Measurements from ENCODE around the gene CTNND2. TPM values are rescaled to one million over a fixed set of nuclear protein-coding genes. Genes with fewer than 3 reads are reported as not detected.

Gene CTNND2
- total and polyA plus RNA-seq, 9 of the 15 experiments (the other 6 are each of a cell fraction or from before 2014, with no cell fraction given) = 0.03 to 0.35 TPM; not detected in 7

GRCh38 chr5:11048760-11049159, 855.5 kb downstream of the CTNND2 start:
- no peak overlapping the region for H2AFZ ChIP-seq (ENCODE audit: low read depth, low read length)

More at GRCh38 chr5:11048760-11049159, 855.5 kb downstream of the CTNND2 start:
- H3K9me3 ChIP-seq (replicated peaks; ENCODE audit: control insufficient read depth, insufficient read depth, low read depth, low read length) = no peaks in the 10 kb centered on the region
- BruUV-seq (replicated peaks) = no TSS peak
- H3K4me3 ChIP-seq = no peak overlapping the region
- no peaks in the 10 kb centered on the region for H3K79me2 ChIP-seq (ENCODE audit: control insufficient read depth, insufficient read depth, low read length)
- H3K27ac ChIP-seq (ENCODE audit: extremely low read depth, low read depth, low read length) = no peak overlapping the region
- H3K9ac ChIP-seq (ENCODE audit: insufficient read depth in 1 of 2, low read depth in 2 of 2, low read length in 2 of 2) = no peak overlapping the region
- ATAC-seq (peak; percentile 77), FAIRE-seq (no peak), DNase-seq (ENCODE audit: extremely low read depth in 1 of 4, low spot score in 3 of 4) (peak in 1 of 4 experiments; percentile 4)
- TF ChIP-seq ATF7 (IDR thresholded peaks at IDR 0.05) (no peak), TCF7 (IDR thresholded peaks at IDR 0.05; ENCODE audit: borderline replicate concordance) (no peak), RAD21 (CRISPR knock-in tag; conservative IDR thresholded peaks at IDR 0.05 in 1 of 2, IDR thresholded peaks at IDR 0.05 in 1 of 2) (0 out of 4 replicates have a peak, but pooled peaks of 1 of the 2 experiments have one; percentile 12), CTCF (IDR thresholded peaks at IDR 0.05 in 2 of 3, conservative IDR thresholded peaks at IDR 0.05 in 1 of 3; ENCODE audit: insufficient read depth in 2 of 3, low read depth in 1 of 3, low read length in 3 of 3) (peak; percentile 29 to 47 (median 46); a peak in 4 of 6 replicates)
- no peaks in the 10 kb centered on the region for H3K36me3 ChIP-seq (ENCODE audit: control insufficient read depth, insufficient read depth, low read length)
- CTCF ChIA-PET (ENCODE audit: low intra/inter-chr PET ratio) = no interaction called here
- 4% methylated on average over 4 of the region's 4 CpGs for WGBS (ENCODE audit: insufficient coverage, low coverage, missing lambda C conversion rate)
- no peak overlapping the region for H3K4me2 ChIP-seq (ENCODE audit: insufficient read depth, low read length)
- intact Hi-C loops (cut with micrococcal nuclease) = loop anchor here (10.0 kb wide), 1 partner anchor 184 kb away; no protein-coding TSS in a partner anchor
- H3K9me1 ChIP-seq (ENCODE audit: control insufficient read depth, insufficient read depth, low read length) = no peaks in the 10 kb centered on the region
- no peaks in the 10 kb centered on the region for H3K4me1 ChIP-seq (replicated peaks in 1 of 2; ENCODE audit: control insufficient read depth in 2 of 2, insufficient read depth in 2 of 2, low read length in 2 of 2)
- in situ Hi-C loops (cut with MboI) = no loop called here
- POLR2A ChIA-PET = interaction anchor here (1.1 kb wide), 1 partner anchor 27 kb away, joined by 5 read pairs; no protein-coding TSS in a partner anchor
- H3K27me3 ChIP-seq (ENCODE audit: control insufficient read depth in 2 of 2, insufficient read depth in 2 of 2, low read length in 2 of 2) = peaks cover 0 to 2% of the 10 kb centered on the region in 2 experiments; a peak in 1 of 5 replicates
- no peaks in the 10 kb centered on the region for H4K20me1 ChIP-seq (replicated peaks; ENCODE audit: control insufficient read depth, insufficient read depth, low read length)

Measured in K562 (cell line).